Keratinocyte (primary cell): ENCODE results near the gene KRR1. TPM values are rescaled to one million over a fixed set of nuclear protein-coding genes. Genes with fewer than 3 reads are reported as not detected.

ENCODE experiments used
- DNase-seq: peaks from one replicate; pipeline ENCODE4 v3.0.0-alpha.2; 2011; ENCODE audit warnings: low read depth, missing footprints, low spot score
- FAIRE-seq: peaks from 2 replicates; lab custom pipeline; 2011; peaks lifted over from hg19 to GRCh38; lab: Jason Lieb, UNC
- H2AFZ ChIP-seq: 2 replicates; pipeline ENCODE4 v1.6.0; 2012; ENCODE audit warnings: low read length, control low read depth, inconsistent platforms; ENCODE audit not compliant: control insufficient read depth
- H3K27ac ChIP-seq: 2 replicates; pipeline ENCODE4 v1.5.1; 2011; ENCODE audit warnings: low read length; ENCODE audit not compliant: control insufficient read depth, insufficient read depth
- H3K27me3 ChIP-seq: 3 replicates; pipeline ENCODE4 v1.6.0; 2011; ENCODE audit warnings: low read length; ENCODE audit not compliant: control insufficient read depth, insufficient read depth; ENCODE audit errors: extremely low read depth
- H3K36me3 ChIP-seq, 2 experiments: 2 replicates in 1 of 2; 3 replicates in 1 of 2; pipeline ENCODE4 v1.5.1; 2011; ENCODE audit warnings: low read length in 2 of 2, mild to moderate bottlenecking in 1 of 2; ENCODE audit not compliant: control insufficient read depth in 2 of 2, insufficient read depth in 2 of 2; ENCODE audit errors: extremely low read depth in 1 of 2
- H3K4me1 ChIP-seq: 3 replicates; pipeline ENCODE4 v1.5.1; 2011; ENCODE audit warnings: low read length; ENCODE audit not compliant: control insufficient read depth, insufficient read depth; ENCODE audit errors: extremely low read depth
- H3K4me2 ChIP-seq: 3 replicates; pipeline ENCODE4 v1.6.0; 2011; ENCODE audit warnings: low read depth, low read length; ENCODE audit not compliant: control insufficient read depth, insufficient read depth; ENCODE audit errors: extremely low read depth
- H3K4me3 ChIP-seq, 3 experiments: fragments of 200-600 bp in 1 of 3; sonication (generic) in 1 of 3; 2 replicates in 2 of 3; 3 replicates in 1 of 3; pipeline ENCODE4 v1.5.1; 2011 to 2016; ENCODE audit warnings: low read length in 3 of 3, mild to moderate bottlenecking in 3 of 3, control low read depth in 2 of 3, inconsistent platforms in 1 of 3, low read depth in 1 of 3, mixed read lengths in 1 of 3, mixed run types in 1 of 3, moderate library complexity in 1 of 3; ENCODE audit not compliant: control insufficient read depth in 2 of 3, insufficient read depth in 2 of 3; ENCODE audit errors: extremely low read depth in 1 of 3
- H3K79me2 ChIP-seq: 2 replicates; pipeline ENCODE4 v1.6.0; 2012; ENCODE audit warnings: low read length; ENCODE audit not compliant: control insufficient read depth, insufficient read depth
- H3K9ac ChIP-seq: 3 replicates; pipeline ENCODE4 v1.6.0; 2011; ENCODE audit warnings: low read length; ENCODE audit not compliant: control insufficient read depth, insufficient read depth; ENCODE audit errors: extremely low read depth
- H3K9me1 ChIP-seq: 3 replicates; pipeline ENCODE4 v1.6.0; 2011; ENCODE audit warnings: low read length; ENCODE audit not compliant: control insufficient read depth, insufficient read depth; ENCODE audit errors: extremely low read depth
- H3K9me3 ChIP-seq: 2 replicates; pipeline ENCODE4 v1.5.1; 2012; ENCODE audit warnings: low read depth, low read length; ENCODE audit not compliant: control insufficient read depth
- H4K20me1 ChIP-seq: 3 replicates; pipeline ENCODE4 v1.6.0; 2011; ENCODE audit warnings: low read length; ENCODE audit not compliant: control insufficient read depth, insufficient read depth; ENCODE audit errors: extremely low read depth
- CTCF ChIP-seq, 3 experiments: IDR thresholded peaks in 1 of 3; conservative IDR thresholded peaks in 1 of 3; optimal IDR thresholded peaks in 1 of 3; 2 replicates in 2 of 3; 3 replicates in 1 of 3; pipeline versions ENCODE3 to v1.5.1; 2011; ENCODE audit warnings: low read length in 3 of 3, mild to moderate bottlenecking in 3 of 3, moderate library complexity in 2 of 3, control low read depth in 1 of 3, inconsistent platforms in 1 of 3; ENCODE audit not compliant: insufficient read depth in 2 of 3; ENCODE audit errors: extremely low read depth in 1 of 3
- EZH2 ChIP-seq: IDR thresholded peaks from one replicate; pipeline ENCODE4 v1.6.1; 2012; ENCODE audit warnings: inconsistent platforms, mild to moderate bottlenecking, low read length, moderate library complexity
- dilution Hi-C: fragments of 300-500 bp; cut with MboI; formaldehyde crosslinking; loops from one replicate; pipeline ENCODE4 v1.7.0; 2020; ENCODE audit warnings: low sequenced_read_pairs; ENCODE audit not compliant: extremely low pct_ligation_motif_present
- polyA plus RNA-seq, 5 experiments: library from polyadenylated mRNA; depleted of rRNA in 3 of 5; stranded (reverse) in 3 of 5; stranded (forward) in 1 of 5; unstranded in 1 of 5; fragments of >200 nt; gene quantifications; 1 replicate in 1 of 5; 2 replicates in 3 of 5; 3 replicates in 1 of 5; pipeline versions ENCODE4 v1.2.1 to v1.2.3, GENCODE V29; 2011 to 2012; ENCODE audit warnings: missing spikeins in 2 of 5, low read depth in 1 of 5, low replicate concordance in 1 of 5

The KRR1 gene
- polyA plus RNA-seq, 1 donor (not counting 4 experiments of a cell fraction or from before 2014, with no cell fraction given), result 74.7 TPM

GRCh38 chr12:75539889-75540288, 28.5 kb upstream of the KRR1 start:
- Histone ChIP-seq H3K4me2 (no peak overlapping the region), H2AFZ (no peak overlapping the region), H3K27me3 (no peaks in the 10 kb centered on the region), H3K4me1 (no peaks in the 10 kb centered on the region), H3K9ac (no peak overlapping the region), H4K20me1 (no peaks in the 10 kb centered on the region), H3K9me1 (no peaks in the 10 kb centered on the region), H3K27ac (no peak overlapping the region), H3K79me2 (no peaks in the 10 kb centered on the region), H3K36me3 (no peaks in the 10 kb centered on the region), H3K4me3 (no peak overlapping the region), H3K9me3 (no peaks in the 10 kb centered on the region)
- no peak for TF ChIP-seq CTCF (optimal IDR thresholded peaks at IDR 0.05 in 1 of 3, IDR thresholded peaks at IDR 0.05 in 1 of 3, conservative IDR thresholded peaks at IDR 0.05 in 1 of 3; ENCODE audit: extremely low read depth in 1 of 3, insufficient read depth in 2 of 3, low read length in 3 of 3)
- no peak for TF ChIP-seq EZH2
- FAIRE-seq (no peak), DNase-seq (no peak)
- dilution Hi-C loops, result no loop called here

GRCh38 chr12:75533239-75533638, 21.8 kb upstream of the KRR1 start:
- DNase-seq (no peak), FAIRE-seq (no peak)
- Histone ChIP-seq H3K79me2 (no peaks in the 10 kb centered on the region), H3K27ac (no peak overlapping the region), H4K20me1 (no peaks in the 10 kb centered on the region), H3K27me3 (no peaks in the 10 kb centered on the region), H3K9me3 (no peaks in the 10 kb centered on the region), H3K36me3 (no peaks in the 10 kb centered on the region), H3K9me1 (no peaks in the 10 kb centered on the region), H2AFZ (no peak overlapping the region), H3K4me1 (no peaks in the 10 kb centered on the region), H3K4me2 (no peak overlapping the region), H3K4me3 (no peak overlapping the region), H3K9ac (no peak overlapping the region)
- dilution Hi-C loops, result no loop called here
- no peak for TF ChIP-seq CTCF (optimal IDR thresholded peaks at IDR 0.05 in 1 of 3, IDR thresholded peaks at IDR 0.05 in 1 of 3, conservative IDR thresholded peaks at IDR 0.05 in 1 of 3; ENCODE audit: extremely low read depth in 1 of 3, insufficient read depth in 2 of 3, low read length in 3 of 3)
- no peak for TF ChIP-seq EZH2
